Left cardiac atrium (tissue), 4 donors: ENCODE results near the gene TMEM181. TPM values are rescaled to one million over a fixed set of nuclear protein-coding genes. Genes with fewer than 3 reads are reported as not detected.
A peak's percentile ranks its signal among the peaks of the same experiment; 100 is the strongest.
"Not testable (repeated sequence)": the region's sequence is repeated elsewhere in the genome, so short reads cannot be mapped to it uniquely, and the experiment has no call there.

Source experiments
- ATAC-seq, 2 donors: fragments of 200-7000 bp; cut with Tn5 transposase; one replicate each; pipeline ENCODE4 v1.9.1; 2020; ENCODE audit warnings: mild to moderate bottlenecking in 2 of 2, moderate library complexity in 2 of 2
- DNase-seq: peaks from one replicate; pipeline ENCODE4 v3.0.0-alpha.2; 2020
- intact Hi-C, 2 donors: fragments of 100-400 bp; cut with DNase I; formaldehyde crosslinking; loops; one replicate each; pipeline versions ENCODE4 v1.14.1 to v1.15.1; 2022 to 2023
- total RNA-seq, 2 donors: library from RNA; stranded (reverse); fragmentation: NEBNext Ultra II Directional; extraction: Animal tissue kit (Norgen Biotek cat#: 25700); gene quantifications; one replicate each; pipeline ENCODE4 v1.2.1, GENCODE V29; 2021
- donor health status: DM: no; HTN: yes; CAD: no.
- donor health status: DM: no; HTN: yes; CAD: no; lungs with severe emphysema.
- donor health status: DM: yes; HTN: yes; CAD: no.
- donor health status: Dilated cardiomyopathy.

TMEM181 gene
- total RNA-seq, 2 donors from 2014 or later, result 12.5 to 13.8 TPM

GRCh38 chr6:158584236-158584651 lies 24.4 kb downstream of the TMEM181 start:
- intact Hi-C loops, result no loop called here
- no peak for DNase-seq
- ATAC-seq, result no peak

GRCh38 chr6:158586652-158587051 lies 26.8 kb downstream of the TMEM181 start:
- ATAC-seq (no peak), DNase-seq (no peak)
- intact Hi-C loops, result no loop called here

- no peak for DNase-seq
- intact Hi-C loops, result no loop called here
- ATAC-seq, result no peak
These were observed 29.5 kb downstream of the TMEM181 start for GRCh38 chr6:158589366-158589765.

- no peak for DNase-seq
These were observed 31.4 kb downstream of the TMEM181 start for GRCh38 chr6:158591134-158591809.

GRCh38 chr6:158591810-158592209 lies 31.9 kb downstream of the TMEM181 start:
- ATAC-seq, result no peak
- DNase-seq, result no peak
- intact Hi-C loops, result no loop called here

More at GRCh38 chr6:158591134-158591809, 31.4 kb downstream of the TMEM181 start:
- intact Hi-C loops, result no loop called here
- no peak for ATAC-seq

GRCh38 chr6:158593670-158594069 lies 33.8 kb downstream of the TMEM181 start:
- ATAC-seq (no peak), DNase-seq (no peak)
- intact Hi-C loops, result no loop called here

- ATAC-seq, result no peak
- intact Hi-C loops, result no loop called here
- no peak for DNase-seq
These were observed 35.3 kb downstream of the TMEM181 start for GRCh38 chr6:158595223-158595622.

GRCh38 chr6:158596861-158597260 lies 37.0 kb downstream of the TMEM181 start:
- no peak for ATAC-seq
- intact Hi-C loops, result no loop called here

GRCh38 chr6:158597565-158597964 lies 37.7 kb downstream of the TMEM181 start:
- intact Hi-C loops, result no loop called here
- DNase-seq (no peak), ATAC-seq (no peak)

More at GRCh38 chr6:158596861-158597260, 37.0 kb downstream of the TMEM181 start:
- DNase-seq, result no peak

- no peak for ATAC-seq
- intact Hi-C loops, result loop anchor here in 1 of 2 donors (5.0 kb wide), 1 partner anchor 377 kb away; no protein-coding TSS in a partner anchor
- DNase-seq, result no peak
These were observed 39.7 kb downstream of the TMEM181 start for GRCh38 chr6:158599635-158600034.

GRCh38 chr6:158603261-158604047 lies 43.6 kb downstream of the TMEM181 start:
- no peak for ATAC-seq
- no peak for DNase-seq
- intact Hi-C loops, result loop anchor here in 1 of 2 donors (5.0 kb wide), 1 partner anchor 381 kb away; no protein-coding TSS in a partner anchor

GRCh38 chr6:158604048-158604406 lies 44.1 kb downstream of the TMEM181 start:
- no peak for DNase-seq

GRCh38 chr6:158605266-158605878 lies 45.5 kb downstream of the TMEM181 start:
- intact Hi-C loops, result no loop called here
- ATAC-seq, result peak; percentile 69 to 71
- peak; percentile 60 for DNase-seq

More at GRCh38 chr6:158604048-158604406, 44.1 kb downstream of the TMEM181 start:
- ATAC-seq, result no peak
- intact Hi-C loops, result loop anchor here in 1 of 2 donors (5.0 kb wide), 1 partner anchor 382 kb away; no protein-coding TSS in a partner anchor

- intact Hi-C loops, DNase-seq, ATAC-seq: not testable (repeated sequence)
These were observed 46.1 kb downstream of the TMEM181 start for GRCh38 chr6:158606011-158606410.

GRCh38 chr6:158606935-158607334 lies 47.0 kb downstream of the TMEM181 start:
- intact Hi-C loops, result no loop called here
- no peak for DNase-seq
- ATAC-seq, result no peak

GRCh38 chr6:158607411-158608170 lies 47.7 kb downstream of the TMEM181 start:
- no peak for ATAC-seq
- intact Hi-C loops, result no loop called here

GRCh38 chr6:158608221-158608620 lies 48.3 kb downstream of the TMEM181 start:
- DNase-seq, result no peak
- intact Hi-C loops, result no loop called here
- no peak for ATAC-seq

More at GRCh38 chr6:158607411-158608170, 47.7 kb downstream of the TMEM181 start:
- DNase-seq, result no peak

- intact Hi-C loops, result no loop called here
- ATAC-seq, result peak in 1 of 2 donors; percentile 58
These were observed 49.7 kb downstream of the TMEM181 start for GRCh38 chr6:158609455-158610155.

More at GRCh38 chr6:158609455-158610155, 49.7 kb downstream of the TMEM181 start:
- no peak for DNase-seq
